Adrenal gland (tissue), 5 donors: Measurements from ENCODE around the gene EPPIN.
"Not testable (repeated sequence)": the region's sequence is repeated elsewhere in the genome, so short reads cannot be mapped to it uniquely, and the experiment has no call there.

Source experiments
- CTCF ChIP-seq, 6 experiments: fragments of 450-650 bp in 4 of 6; fragments of 200-600 bp in 2 of 6; sonication (generic) in 1 of 6; IDR thresholded peaks; 1 replicate in 5 of 6; 2 replicates in 1 of 6; pipeline versions ENCODE4 v1.5.1 to v1.8.0; 2016 to 2021; ENCODE audit warnings: antibody characterized with exemption in 6 of 6, mild to moderate bottlenecking in 2 of 6, moderate library complexity in 1 of 6
- POLR2A ChIP-seq, 2 donors: fragments of 450-650 bp; IDR thresholded peaks; one replicate each; pipeline ENCODE4 v1.6.1; 2017; ENCODE audit warnings: antibody characterized with exemption in 2 of 2, mild to moderate bottlenecking in 2 of 2, moderate library complexity in 1 of 2
- donor health status: DM: no; HTN: no; CAD: no.

- not testable (repeated sequence) for TF ChIP-seq POLR2A, CTCF (IDR thresholded peaks at IDR 0.05)
Observed at GRCh38 chr20:45569650-45570049, 22.4 kb upstream of the EPPIN start.
